GM23338 (cell line): Measurements from ENCODE around the gene SPRY2. TPM values are rescaled to one million over a fixed set of nuclear protein-coding genes. Genes with fewer than 3 reads are reported as not detected.

Experiments
- ATAC-seq: fragments of 200-7000 bp; cut with Tn5 transposase; 3 replicates; pipeline ENCODE4 v1.9.1; 2020
- DNase-seq: peaks from one replicate; pipeline ENCODE4 v3.0.0-alpha.2; 2015; ENCODE audit warnings: low spot score
- H2AFZ ChIP-seq: fragments of 200-600 bp; sonication (generic); 2 replicates; pipeline ENCODE4 v1.8.0; 2016; ENCODE audit warnings: antibody characterized with exemption, mild to moderate bottlenecking, moderate library complexity
- H3F3A ChIP-seq: fragments of 200-600 bp; sonication (generic); replicated peaks from 2 replicates; pipeline ENCODE4 v1.8.0; 2017; ENCODE audit warnings: antibody characterized with exemption, mixed run types, low read depth
- H3K27ac ChIP-seq: fragments of 200-600 bp; sonication (generic); 2 replicates; pipeline ENCODE4 v1.6.1; 2016; ENCODE audit warnings: low read depth
- H3K27me3 ChIP-seq: fragments of 200-600 bp; sonication (generic); 2 replicates; pipeline ENCODE4 v1.8.0; 2016; ENCODE audit warnings: mild to moderate bottlenecking, mixed run types, moderate library complexity; ENCODE audit not compliant: insufficient read depth
- H3K36me3 ChIP-seq: fragments of 200-600 bp; sonication (generic); 2 replicates; pipeline ENCODE4 v1.8.0; 2016; ENCODE audit warnings: mild to moderate bottlenecking; ENCODE audit not compliant: insufficient read depth
- H3K4me1 ChIP-seq: fragments of 200-600 bp; sonication (generic); 2 replicates; pipeline ENCODE4 v1.8.0; 2016; ENCODE audit warnings: mild to moderate bottlenecking, moderate library complexity; ENCODE audit not compliant: insufficient read depth
- H3K4me2 ChIP-seq: fragments of 200-600 bp; sonication (generic); 2 replicates; pipeline ENCODE4 v1.7.1; 2017; ENCODE audit warnings: mixed run types
- H3K4me3 ChIP-seq: fragments of 200-600 bp; sonication (generic); 2 replicates; pipeline ENCODE4 v1.6.1; 2016; ENCODE audit warnings: mixed run types
- H3K79me2 ChIP-seq: fragments of 200-600 bp; sonication (generic); replicated peaks from 2 replicates; pipeline ENCODE4 v1.8.0; 2017; ENCODE audit warnings: mild to moderate bottlenecking; ENCODE audit not compliant: insufficient read depth
- H3K9me2 ChIP-seq: fragments of 200-600 bp; sonication (generic); 2 replicates; pipeline ENCODE4 v1.8.0; 2017; ENCODE audit not compliant: insufficient read depth
- H4K20me1 ChIP-seq: fragments of 200-600 bp; sonication (generic); replicated peaks from 2 replicates; pipeline ENCODE4 v1.8.0; 2017; ENCODE audit warnings: mild to moderate bottlenecking; ENCODE audit not compliant: insufficient read depth
- H3K27ac Mint-ChIP-seq: 2 replicates; pipeline ENCODE4 v1.8.0; 2020; ENCODE audit warnings: inconsistent platforms, mild to moderate bottlenecking, moderate library complexity, mixed read lengths
- H3K27me3 Mint-ChIP-seq: 3 replicates; pipeline ENCODE4 v1.8.0; 2022; ENCODE audit warnings: low read depth, mild to moderate bottlenecking, moderate library complexity, mixed read lengths, inconsistent platforms; ENCODE audit not compliant: insufficient read depth, poor library complexity
- H3K36me3 Mint-ChIP-seq: 3 replicates; pipeline ENCODE4 v1.8.0; 2021; ENCODE audit warnings: low read depth, mild to moderate bottlenecking, inconsistent platforms, moderate library complexity, mixed read lengths
- H3K4me1 Mint-ChIP-seq: 3 replicates; pipeline ENCODE4 v1.8.0; 2020; ENCODE audit warnings: mild to moderate bottlenecking, inconsistent platforms, mixed read lengths
- H3K4me3 Mint-ChIP-seq: 3 replicates; pipeline ENCODE4 v1.8.0; 2021; ENCODE audit warnings: moderate library complexity, mild to moderate bottlenecking, inconsistent platforms, mixed read lengths
- H3K9me3 Mint-ChIP-seq: 3 replicates; pipeline ENCODE4 v1.8.0; 2020; ENCODE audit warnings: moderate library complexity, mild to moderate bottlenecking, inconsistent platforms, mixed read lengths
- CREB1 ChIP-seq: fragments of 250-450 bp; sonication (Bioruptor Pico); IDR thresholded peaks from 2 replicates; pipeline ENCODE4 v1.5.0; 2020; ENCODE audit warnings: low read depth, mild to moderate bottlenecking, moderate library complexity
- CTCF ChIP-seq, 2 experiments: fragments of 200-600 bp in 1 of 2; sonication (generic) in 1 of 2; conservative IDR thresholded peaks; 2 replicates each; pipeline versions ENCODE4 v1.5.1 to v1.6.1; 2016 to 2017; ENCODE audit warnings: antibody characterized with exemption in 2 of 2, low read depth in 2 of 2, mild to moderate bottlenecking in 2 of 2, moderate library complexity in 1 of 2
- EZH2 ChIP-seq: fragments of 200-600 bp; sonication (generic); IDR thresholded peaks from one replicate; pipeline ENCODE4 v1.8.0; 2017; ENCODE audit warnings: antibody characterized with exemption, mild to moderate bottlenecking, low read depth; ENCODE audit not compliant: unreplicated experiment
- EZH2phosphoT487 ChIP-seq: fragments of 200-600 bp; sonication (generic); IDR thresholded peaks from one replicate; pipeline ENCODE4 v1.8.1; 2018; ENCODE audit warnings: antibody characterized with exemption; ENCODE audit not compliant: unreplicated experiment
- JUNB ChIP-seq: IDR thresholded peaks from one replicate; pipeline ENCODE4 v1.6.1; 2016; ENCODE audit warnings: antibody characterized with exemption; ENCODE audit not compliant: unreplicated experiment
- NANOG ChIP-seq: IDR thresholded peaks from 2 replicates; pipeline ENCODE4 v1.6.1; 2016; ENCODE audit warnings: antibody characterized with exemption, borderline replicate concordance
- POLR2AphosphoS5 ChIP-seq: IDR thresholded peaks from 2 replicates; pipeline ENCODE4 v1.6.1; 2016; ENCODE audit warnings: antibody characterized with exemption, low read depth
- REST ChIP-seq: IDR thresholded peaks from one replicate; pipeline ENCODE4 v1.6.1; 2018; ENCODE audit warnings: antibody characterized with exemption; ENCODE audit not compliant: unreplicated experiment
- STAT1 ChIP-seq: IDR thresholded peaks from one replicate; pipeline ENCODE4 v1.6.1; 2016; ENCODE audit warnings: antibody characterized with exemption; ENCODE audit not compliant: unreplicated experiment
- ZNF114 ChIP-seq: fragments of 250-450 bp; sonication (Bioruptor Pico); IDR thresholded peaks from 2 replicates; pipeline ENCODE4 v1.5.0; 2020; ENCODE audit warnings: mild to moderate bottlenecking, moderate library complexity
- ZNF331 ChIP-seq: fragments of 250-450 bp; sonication (Bioruptor Pico); IDR thresholded peaks from 2 replicates; pipeline ENCODE4 v1.5.0; 2020; ENCODE audit warnings: low read depth, mild to moderate bottlenecking, moderate library complexity
- polyA plus RNA-seq: library from polyadenylated mRNA; unstranded; fragments of >200 nt; fragmentation: Nextera tagmentation; extraction: Ambion mirVana; gene quantifications from 2 replicates; pipeline ENCODE4 v1.2.1, GENCODE V29; 2016
- total RNA-seq: library from RNA; depleted of rRNA; stranded (reverse); fragments of >200 nt; shearing (Covaris generic); gene quantifications from 2 replicates; pipeline ENCODE4 v1.2.3, GENCODE V29; 2014

Gene SPRY2
- total and polyA plus RNA-seq, 2 experiments from 2014 or later, result 21.5 to 39.1 TPM

- TF ChIP-seq CREB1 (CRISPR knock-in tag) (no peak), STAT1 (no peak), JUNB (no peak), CTCF (conservative IDR thresholded peaks at IDR 0.05; ENCODE audit: low read depth in 2 of 2) (no peak)
These were observed 45.7 kb upstream of the SPRY2 start (continued) for GRCh38 chr13:80386592-80386991.

GRCh38 chr13:80386002-80386401 lies 45.1 kb upstream of the SPRY2 start:
- no peak for TF ChIP-seq ZNF331 (CRISPR knock-in tag)
- TF ChIP-seq CTCF (conservative IDR thresholded peaks at IDR 0.05; ENCODE audit: low read depth in 2 of 2), result no peak
- no peak for TF ChIP-seq EZH2phosphoT487
- TF ChIP-seq EZH2, result no peak
- TF ChIP-seq CREB1 (CRISPR knock-in tag), result no peak
- TF ChIP-seq STAT1, result no peak
- TF ChIP-seq JUNB, result no peak
- no peak overlapping the region for H3K27ac Mint-ChIP-seq

GRCh38 chr13:80382576-80382975 lies 41.6 kb upstream of the SPRY2 start:
- DNase-seq (no peak), ATAC-seq (no peak)
- Histone ChIP-seq H3F3A (no peaks in the 10 kb centered on the region), H3K4me2 (no peak overlapping the region), H2AFZ (no peak overlapping the region), H3K27me3 (no peaks in the 10 kb centered on the region), H3K9me2 (no peaks in the 10 kb centered on the region), H3K4me1 (no peaks in the 10 kb centered on the region), H3K36me3 (no peaks in the 10 kb centered on the region), H3K27ac (no peak overlapping the region), H3K79me2 (no peaks in the 10 kb centered on the region), H4K20me1 (no peaks in the 10 kb centered on the region), H3K4me3 (no peak overlapping the region)
- no peaks in the 10 kb centered on the region for H3K36me3 Mint-ChIP-seq
- H3K4me1 Mint-ChIP-seq, result no peaks in the 10 kb centered on the region
- H3K9me3 Mint-ChIP-seq, result no peaks in the 10 kb centered on the region; the same call in 2 of the 3 replicates
- H3K27me3 Mint-ChIP-seq, result no peaks in the 10 kb centered on the region
- no peak overlapping the region for H3K4me3 Mint-ChIP-seq
- no peak overlapping the region for H3K27ac Mint-ChIP-seq
- TF ChIP-seq EZH2 (no peak), ZNF114 (CRISPR knock-in tag) (no peak), POLR2AphosphoS5 (no peak), STAT1 (no peak), CTCF (conservative IDR thresholded peaks at IDR 0.05; ENCODE audit: low read depth in 2 of 2) (no peak), NANOG (no peak), JUNB (no peak), REST (no peak), CREB1 (CRISPR knock-in tag) (no peak)

More at GRCh38 chr13:80386002-80386401, 45.1 kb upstream of the SPRY2 start:
- Histone ChIP-seq H4K20me1 (no peaks in the 10 kb centered on the region), H3K4me3 (no peak overlapping the region), H3K27ac (no peak overlapping the region), H2AFZ (no peak overlapping the region), H3K79me2 (no peaks in the 10 kb centered on the region), H3K9me2 (no peaks in the 10 kb centered on the region), H3F3A (no peaks in the 10 kb centered on the region), H3K4me1 (no peaks in the 10 kb centered on the region), H3K4me2 (no peak overlapping the region), H3K36me3 (no peaks in the 10 kb centered on the region), H3K27me3 (no peaks in the 10 kb centered on the region)
- no peaks in the 10 kb centered on the region for H3K4me1 Mint-ChIP-seq
- H3K27me3 Mint-ChIP-seq, result no peaks in the 10 kb centered on the region
- H3K9me3 Mint-ChIP-seq, result peaks cover 3% of the 10 kb centered on the region
- H3K36me3 Mint-ChIP-seq, result peaks cover 3% of the 10 kb centered on the region; the same call in 2 of the 3 replicates
- no peak for DNase-seq
- ATAC-seq, result no peak
- H3K4me3 Mint-ChIP-seq, result no peak overlapping the region
